Activated CD4-positive, CD25-positive, alpha-beta regulatory T cell (primary cell): ENCODE results near the gene ETV1.

Source experiments
- DNase-seq, 4 experiments: peaks; one replicate each; lab custom pipeline; 2025; lab: John Stamatoyannopoulos, UW

Gene ETV1

GRCh38 chr7:13987395-13987794 lies 2.1 kb downstream of the ETV1 start:
- no peak for DNase-seq

GRCh38 chr7:13986208-13986607 lies 3.3 kb downstream of the ETV1 start:
- DNase-seq, result no peak

DNA sequence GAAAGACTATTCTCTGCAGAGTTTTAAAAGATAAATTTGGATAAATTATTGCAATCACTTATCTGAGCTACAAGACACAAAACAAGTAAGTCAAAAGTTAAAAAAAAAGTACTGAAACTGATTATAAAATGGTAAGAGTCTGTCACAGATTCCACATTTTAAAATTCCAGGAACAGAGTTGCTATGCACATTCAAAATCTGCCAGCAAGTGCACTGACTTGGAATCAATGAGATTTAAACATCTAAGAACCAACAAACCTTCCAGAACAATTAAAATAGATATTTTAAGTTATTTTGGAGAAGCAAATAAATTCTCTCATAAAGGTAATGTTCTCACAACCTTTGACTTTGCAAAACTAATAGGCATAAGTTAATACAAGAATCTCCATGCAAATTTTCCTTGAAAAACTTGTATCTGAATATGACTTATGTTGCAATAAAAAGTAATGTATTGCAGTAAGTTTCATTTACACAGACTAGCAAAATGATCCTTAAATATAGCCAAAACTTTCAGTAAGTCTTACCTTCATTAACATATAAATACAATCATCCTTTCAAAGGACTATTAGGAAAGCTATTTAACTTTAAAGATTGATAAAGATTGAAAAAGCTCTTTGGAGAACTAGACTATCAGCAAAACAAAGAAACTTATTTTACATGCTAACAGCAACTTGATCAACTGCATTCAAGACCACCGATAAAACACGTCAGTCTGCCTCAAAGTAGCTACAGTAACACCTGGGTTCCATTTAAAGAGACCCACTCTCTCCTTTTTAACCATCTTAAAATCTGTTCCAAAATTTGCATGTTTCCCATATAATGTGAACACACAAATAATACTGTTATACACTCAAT lies 4.4 kb downstream of the ETV1 start:
- no peak for DNase-seq

- DNase-seq, result no peak
Measured at GRCh38 chr7:13984061-13984460, 5.4 kb downstream of the ETV1 start.

- no peak for DNase-seq
Measured at GRCh38 chr7:13982940-13983677, 6.4 kb downstream of the ETV1 start.

DNA sequence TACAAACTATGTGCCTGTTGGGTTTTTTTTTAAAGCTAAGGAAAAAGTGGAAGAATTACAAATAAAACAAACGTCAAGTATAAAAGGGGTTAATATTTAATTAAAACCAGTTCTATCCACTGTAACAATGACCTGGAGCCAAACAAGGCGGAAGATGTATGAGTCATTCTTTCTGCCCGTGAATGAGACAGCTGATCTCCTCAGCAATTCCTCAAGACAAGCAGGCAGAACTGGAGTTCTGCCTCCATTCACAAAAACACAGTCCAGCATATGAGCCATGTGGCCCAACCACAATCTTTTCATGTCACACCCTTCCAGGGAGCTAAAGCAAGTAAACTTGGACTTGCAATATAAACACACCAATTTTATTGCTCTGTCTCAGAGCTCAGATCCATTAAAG lies 8.4 kb downstream of the ETV1 start:
- no peak for DNase-seq

- DNase-seq, result no peak
Measured at GRCh38 chr7:13980474-13980873, 9.0 kb downstream of the ETV1 start.

GRCh38 chr7:13979671-13980435 lies 9.6 kb downstream of the ETV1 start:
- no peak for DNase-seq

- no peak for DNase-seq
Measured at GRCh38 chr7:13976594-13976993, 12.9 kb downstream of the ETV1 start.

DNA sequence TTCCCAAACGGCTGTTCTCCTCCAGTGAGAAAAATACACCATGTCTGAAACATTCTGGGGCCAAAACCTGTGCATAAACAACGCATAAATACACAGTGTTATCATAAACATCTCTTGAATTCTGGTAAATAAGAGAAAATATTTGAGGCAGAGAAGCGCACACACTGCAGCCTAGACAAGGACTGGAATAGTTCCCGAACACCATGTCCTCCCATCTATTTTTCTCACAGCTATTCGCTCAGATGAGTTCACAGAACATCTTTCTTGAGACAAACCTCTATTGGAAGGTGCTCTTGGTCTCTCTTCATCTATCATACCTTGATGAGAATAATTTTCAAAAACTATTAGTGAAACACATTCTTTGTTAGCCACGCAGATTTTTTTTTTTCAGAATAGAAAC lies 24.4 kb downstream of the ETV1 start:
- no peak for DNase-seq

DNA sequence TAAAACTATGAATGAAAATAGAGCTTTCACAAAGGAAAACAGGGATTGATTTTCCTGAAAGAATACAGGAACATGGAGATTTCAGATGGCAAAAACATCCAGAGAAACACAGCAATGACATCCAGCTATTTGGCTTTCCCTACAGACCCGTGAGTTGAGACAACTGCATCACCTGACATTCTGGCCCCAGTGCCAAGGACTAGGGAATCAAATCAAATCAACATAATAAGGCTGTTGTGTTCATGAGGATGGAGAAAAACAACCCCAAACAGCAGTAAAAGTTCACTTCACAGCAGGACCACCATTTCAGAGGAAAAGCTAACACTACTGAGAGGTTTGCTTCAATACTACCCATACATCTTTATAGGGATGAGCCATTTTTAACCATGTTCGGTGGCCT lies 25.5 kb downstream of the ETV1 start:
- DNase-seq, result no peak

DNA sequence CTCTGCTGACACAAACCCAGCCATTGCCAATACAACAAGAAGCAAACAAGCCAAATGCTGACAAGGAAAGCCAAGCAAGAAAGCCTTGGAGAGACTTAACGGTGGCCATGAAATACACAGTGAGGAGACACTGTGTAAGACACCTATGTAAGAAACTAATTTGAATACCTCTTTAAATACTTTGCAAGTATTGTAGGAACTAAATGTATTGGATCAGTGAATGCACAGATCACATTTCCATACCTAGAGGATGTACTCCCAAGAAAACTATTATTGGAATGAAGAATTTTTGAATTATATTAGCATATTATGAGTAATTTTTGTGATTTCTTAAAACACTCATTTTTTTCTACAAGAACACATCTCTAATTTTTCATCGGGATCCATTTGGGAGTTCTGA lies 34.0 kb downstream of the ETV1 start:
- no peak for DNase-seq

GRCh38 chr7:13953368-13953767 lies 36.1 kb downstream of the ETV1 start:
- DNase-seq, result no peak

GRCh38 chr7:13952921-13953320 lies 36.5 kb downstream of the ETV1 start:
- DNase-seq, result no peak

GRCh38 chr7:13949939-13950338 lies 39.5 kb downstream of the ETV1 start:
- DNase-seq, result no peak

- DNase-seq, result no peak
Measured at GRCh38 chr7:13949445-13949844, 40.0 kb downstream of the ETV1 start.

DNA sequence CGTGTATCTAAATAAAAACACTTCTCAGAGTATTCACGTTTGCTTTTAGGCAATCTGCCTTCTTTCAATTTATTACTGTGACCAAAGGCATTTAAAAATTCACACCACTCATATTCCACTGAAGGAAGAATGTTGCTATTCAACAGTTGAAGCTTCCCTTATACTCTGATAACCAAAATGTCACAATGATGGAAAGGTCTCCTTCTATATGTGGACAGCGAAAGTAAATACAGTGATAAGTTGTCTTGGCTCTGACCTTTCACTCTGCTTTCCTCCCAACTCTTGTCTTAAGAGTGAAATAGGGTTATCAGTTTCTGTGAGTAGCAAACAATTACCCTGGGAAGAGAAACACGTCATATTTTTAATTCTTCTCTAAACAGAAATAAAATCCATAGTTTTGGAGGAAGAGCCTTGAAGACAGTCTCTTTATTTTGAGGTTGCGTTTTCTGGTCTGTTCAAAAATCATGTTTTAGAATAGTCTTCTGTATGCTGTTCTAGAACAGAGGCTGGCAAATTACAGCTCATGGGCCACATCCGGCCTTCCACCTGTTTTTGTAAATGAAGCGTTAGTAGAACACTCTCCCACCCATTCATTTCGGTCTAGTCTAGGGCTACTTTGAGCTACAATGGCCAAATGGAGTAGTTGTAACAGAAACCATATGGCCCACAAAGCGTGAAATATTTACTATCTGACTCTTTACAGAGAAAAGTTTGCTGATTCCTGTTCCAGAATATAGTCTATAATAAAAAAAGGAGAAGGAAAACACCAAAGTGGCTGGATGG lies 41.3 kb downstream of the ETV1 start:
- no peak for DNase-seq

GRCh38 chr7:13947535-13947934 lies 41.9 kb downstream of the ETV1 start:
- DNase-seq, result no peak

GRCh38 chr7:13946181-13946580 lies 43.3 kb downstream of the ETV1 start:
- DNase-seq, result no peak

- DNase-seq, result no peak
Measured at GRCh38 chr7:13945670-13946069, 43.8 kb downstream of the ETV1 start.

DNA sequence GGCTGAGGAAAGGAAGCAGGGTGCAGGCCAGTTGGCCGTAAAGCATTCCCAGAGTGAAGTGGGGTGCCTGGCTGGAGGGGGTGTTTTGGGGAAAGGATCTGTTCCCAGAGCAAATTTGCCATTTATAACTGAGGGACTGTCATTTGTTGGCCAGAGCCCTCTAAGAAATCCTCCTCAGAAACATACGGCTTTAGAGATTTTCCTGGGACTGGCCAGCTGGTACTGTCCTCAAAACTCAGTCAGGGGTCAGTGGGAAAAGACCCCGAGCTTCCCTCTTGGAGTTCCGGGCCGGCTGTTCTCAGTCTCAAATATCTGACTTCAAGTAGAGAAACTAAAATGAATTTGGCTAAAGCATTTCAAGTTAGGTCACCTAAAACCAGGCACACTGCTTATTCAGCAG lies 55.9 kb downstream of the ETV1 start:
- no peak for DNase-seq

- no peak for DNase-seq
Measured at GRCh38 chr7:13933091-13933490, 56.4 kb downstream of the ETV1 start.
